Mesendoderm (in vitro differentiated cells): ENCODE data around the gene THRAP3.
A peak's percentile ranks its signal among the peaks of the same experiment; 100 is the strongest.

Experiments
- DNase-seq: peaks from one replicate; pipeline ENCODE4 v3.0.0; 2013
- H2AK5ac ChIP-seq: 2 replicates; pipeline ENCODE4 v1.6.1; 2013; ENCODE audit warnings: low read length, inconsistent platforms
- H2BK120ac ChIP-seq: 2 replicates; pipeline ENCODE4 v1.6.1; 2013; ENCODE audit warnings: low read depth, mild to moderate bottlenecking, low read length, moderate library complexity, mixed read lengths
- H2BK15ac ChIP-seq: replicated peaks from 2 replicates; pipeline ENCODE4 v1.6.1; 2013; ENCODE audit warnings: low read depth, mild to moderate bottlenecking, moderate library complexity
- H2BK5ac ChIP-seq: 2 replicates; pipeline ENCODE4 v1.6.1; 2013; ENCODE audit warnings: low read length, inconsistent platforms
- H3K18ac ChIP-seq: 2 replicates; pipeline ENCODE4 v1.6.1; 2013; ENCODE audit warnings: mild to moderate bottlenecking, low read length, mixed read lengths
- H3K23ac ChIP-seq: one replicate; pipeline ENCODE4 v1.6.1; 2013; ENCODE audit warnings: low read length
- H3K27ac ChIP-seq: 2 replicates; pipeline ENCODE4 v1.5.1; 2013; ENCODE audit warnings: low read depth, mild to moderate bottlenecking, inconsistent platforms, low read length, moderate library complexity
- H3K27me3 ChIP-seq: 2 replicates; pipeline ENCODE4 v1.6.1; 2013; ENCODE audit warnings: low read length, control low read depth, mild to moderate bottlenecking, inconsistent platforms; ENCODE audit not compliant: insufficient read depth, poor library complexity
- H3K36me3 ChIP-seq: 2 replicates; pipeline ENCODE4 v1.6.1; 2013; ENCODE audit warnings: low read length, inconsistent platforms; ENCODE audit not compliant: control insufficient read depth, insufficient read depth
- H3K4ac ChIP-seq: one replicate; pipeline ENCODE4 v1.6.1; 2013; ENCODE audit warnings: low read depth, mild to moderate bottlenecking, low read length, moderate library complexity
- H3K4me1 ChIP-seq: 2 replicates; pipeline ENCODE4 v1.6.1; 2013; ENCODE audit warnings: low read depth, low read length, inconsistent platforms; ENCODE audit not compliant: control insufficient read depth
- H3K4me2 ChIP-seq: 2 replicates; pipeline ENCODE4 v1.6.1; 2013; ENCODE audit warnings: low read length
- H3K4me3 ChIP-seq: 2 replicates; pipeline ENCODE4 v1.5.1; 2013; ENCODE audit warnings: mild to moderate bottlenecking, low read length
- H3K56ac ChIP-seq: one replicate; pipeline ENCODE4 v1.6.1; 2013; ENCODE audit warnings: low read length
- H3K79me1 ChIP-seq: 2 replicates; pipeline ENCODE4 v1.6.1; 2013; ENCODE audit warnings: low read length, inconsistent platforms
- H3K79me2 ChIP-seq: 2 replicates; pipeline ENCODE4 v1.6.1; 2013; ENCODE audit warnings: mild to moderate bottlenecking, low read length; ENCODE audit not compliant: control insufficient read depth, insufficient read depth
- H3K9ac ChIP-seq: 2 replicates; pipeline ENCODE4 v1.6.1; 2013; ENCODE audit warnings: low read length, inconsistent platforms
- H4K5ac ChIP-seq: one replicate; pipeline ENCODE4 v1.6.1; 2013; ENCODE audit warnings: low read length
- H4K8ac ChIP-seq: one replicate; pipeline ENCODE4 v1.6.1; 2013; ENCODE audit warnings: low read depth, mild to moderate bottlenecking, control low read depth, low read length, moderate library complexity
- WGBS: extraction: QIAGEN DNeasy Blood & Tissue Kit; methylation state at CpG from one replicate; pipeline ENCODE4 v1.1.7; 2013; ENCODE audit warnings: low lambda C conversion rate, missing lambda C conversion rate; ENCODE audit not compliant: insufficient coverage; ENCODE audit errors: extremely low coverage; 5-methylcytosine and 5-hydroxymethylcytosine counted together

THRAP3 gene

DNA sequence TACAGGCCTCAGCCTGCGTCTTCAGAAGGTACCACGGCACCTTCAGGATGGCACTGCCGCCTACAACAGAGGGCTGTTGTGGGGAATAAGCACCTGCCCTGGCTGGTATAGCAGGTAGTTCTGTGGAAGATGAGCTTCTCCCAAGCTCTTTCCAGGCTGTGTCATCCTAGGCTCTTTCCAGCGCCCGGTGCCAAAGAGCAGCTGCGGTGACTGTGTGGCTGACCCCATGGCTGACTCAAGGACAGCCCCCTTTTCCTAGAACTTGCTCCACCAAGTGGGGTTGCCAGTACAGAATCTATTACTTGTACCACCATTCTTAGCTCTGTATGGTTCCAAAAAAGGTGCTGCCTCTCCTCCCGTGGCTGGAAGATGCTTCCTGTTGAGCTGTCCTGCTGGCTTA, 121.1 kb downstream of the THRAP3 start:
- Histone ChIP-seq H3K18ac (no peak overlapping the region), H3K79me1 (no peaks in the 10 kb centered on the region), H4K5ac (no peak overlapping the region), H3K23ac (no peak overlapping the region), H2BK5ac (no peak overlapping the region), H3K9ac (no peak overlapping the region), H3K79me2 (no peaks in the 10 kb centered on the region), H2BK15ac (no peak overlapping the region), H2BK120ac (no peak overlapping the region), H3K36me3 (peaks cover 10% of the 10 kb centered on the region), H3K4me1 (no peaks in the 10 kb centered on the region), H3K4me2 (no peak overlapping the region), H3K27me3 (no peaks in the 10 kb centered on the region), H3K27ac (no peak overlapping the region), H2AK5ac (no peak overlapping the region), H4K8ac (no peak overlapping the region), H3K4me3 (no peak overlapping the region), H3K4ac (no peak overlapping the region), H3K56ac (no peak overlapping the region)
- DNase-seq = no peak
- no CpG with 5 or more reads among the region's 7 CpGs for WGBS

DNA sequence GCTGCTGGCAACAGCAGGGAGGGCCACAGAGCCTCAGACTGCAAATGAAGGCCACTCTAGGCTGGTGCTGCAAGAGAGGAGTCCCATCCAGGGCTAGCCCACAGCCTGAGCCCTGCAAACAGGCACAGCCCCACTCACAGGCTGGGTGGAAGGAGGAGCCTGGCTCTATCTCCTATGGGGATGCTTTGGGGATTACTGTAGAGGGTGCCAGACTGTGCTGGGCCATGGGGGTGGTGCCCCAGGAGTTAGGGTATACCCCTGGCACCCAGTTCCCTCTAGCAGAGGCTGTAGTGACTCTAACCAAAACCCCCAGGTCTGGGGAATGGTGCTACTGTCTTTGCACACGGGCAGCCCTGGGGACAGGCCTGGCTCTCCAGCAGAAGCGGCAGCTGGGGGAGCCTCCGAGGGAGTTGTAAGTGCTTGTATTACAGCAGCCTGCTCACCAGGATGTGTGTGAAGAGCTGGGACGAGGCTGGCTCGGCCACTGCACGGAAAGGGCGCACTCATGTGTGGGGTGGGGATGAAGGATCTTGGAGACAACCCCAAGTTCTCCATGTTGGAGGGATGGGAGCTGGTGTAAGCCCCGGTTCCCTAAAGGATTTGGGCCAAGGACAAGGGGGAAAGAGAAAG, 122.6 kb downstream of the THRAP3 start:
- Histone ChIP-seq H3K27me3 (no peaks in the 10 kb centered on the region), H2AK5ac (no peak overlapping the region), H4K8ac (no peak overlapping the region), H3K4me1 (no peaks in the 10 kb centered on the region), H3K4me2 (no peak overlapping the region), H2BK15ac (no peak overlapping the region), H4K5ac (no peak overlapping the region), H3K4me3 (no peak overlapping the region), H2BK120ac (no peak overlapping the region), H3K36me3 (peaks cover 10% of the 10 kb centered on the region), H3K79me2 (no peaks in the 10 kb centered on the region), H3K27ac (no peak overlapping the region), H3K4ac (no peak overlapping the region), H3K79me1 (no peaks in the 10 kb centered on the region), H3K18ac (no peak overlapping the region), H3K56ac (no peak overlapping the region), H3K23ac (no peak overlapping the region), H2BK5ac (no peak overlapping the region), H3K9ac (no peak overlapping the region)
- DNase-seq = no peak
- WGBS = no CpG with 5 or more reads among the region's 8 CpGs

DNA sequence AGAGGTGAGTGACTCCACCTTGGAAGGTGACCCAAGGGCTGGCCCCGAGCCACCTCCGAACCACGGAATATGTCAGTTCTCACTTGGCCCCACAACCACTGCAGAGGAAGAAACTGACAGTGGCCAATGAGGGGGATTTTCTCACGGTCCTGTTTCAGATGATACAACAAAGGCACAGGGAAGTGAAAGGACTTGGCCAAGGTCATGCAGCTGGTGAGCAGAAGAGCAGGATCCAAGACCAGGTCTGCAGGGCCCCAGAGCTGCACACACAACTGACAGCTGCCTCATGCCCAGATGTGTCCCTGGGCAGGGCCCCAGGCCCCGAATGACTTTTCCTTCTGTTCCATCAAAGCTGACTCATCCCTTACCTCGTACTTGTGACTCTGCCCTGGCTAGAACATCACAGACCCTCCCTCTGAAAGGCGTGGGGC, 125.0 kb downstream of the THRAP3 start:
- no peak overlapping the region for H2AK5ac ChIP-seq
- H3K27ac ChIP-seq = no peak overlapping the region
- H3K79me1 ChIP-seq = no peaks in the 10 kb centered on the region
- H3K4me1 ChIP-seq = no peaks in the 10 kb centered on the region
- no peak overlapping the region for H4K8ac ChIP-seq
- H3K23ac ChIP-seq = no peak overlapping the region
- H2BK5ac ChIP-seq = no peak overlapping the region
- no peak overlapping the region for H3K4ac ChIP-seq
- no peak overlapping the region for H3K56ac ChIP-seq
- no peak overlapping the region for H3K4me2 ChIP-seq
- no peaks in the 10 kb centered on the region for H3K79me2 ChIP-seq
- no peak for DNase-seq
- no peak overlapping the region for H2BK120ac ChIP-seq
- no peak overlapping the region for H2BK15ac ChIP-seq
- H3K36me3 ChIP-seq = peaks cover 13% of the 10 kb centered on the region
- H3K4me3 ChIP-seq = no peak overlapping the region
- no CpG with 5 or more reads among the region's 7 CpGs for WGBS
- no peak overlapping the region for H3K9ac ChIP-seq
- H4K5ac ChIP-seq = no peak overlapping the region
- H3K18ac ChIP-seq = no peak overlapping the region
- no peaks in the 10 kb centered on the region for H3K27me3 ChIP-seq

DNA sequence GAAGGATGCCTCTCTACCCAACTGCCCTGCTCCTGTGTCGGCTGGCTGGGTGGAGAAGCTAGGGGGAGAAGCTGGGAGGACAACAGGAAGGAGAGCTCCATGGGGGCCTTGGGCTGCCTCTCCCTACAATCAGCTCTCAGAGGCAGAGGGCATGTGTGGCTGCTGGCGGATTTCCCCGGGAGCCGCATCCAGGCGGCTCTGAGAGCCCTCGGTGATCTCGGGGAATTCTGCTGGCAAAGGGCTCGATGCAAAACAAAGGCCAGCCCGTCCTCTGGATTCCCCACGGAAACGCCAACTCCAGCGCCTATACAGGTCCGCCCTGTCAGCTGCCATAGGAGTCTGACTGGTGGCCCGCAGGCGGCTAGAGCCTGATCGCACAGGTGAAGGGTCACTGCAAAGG, 125.6 kb downstream of the THRAP3 start:
- no peak overlapping the region for H3K27ac ChIP-seq
- no peak overlapping the region for H3K4ac ChIP-seq
- H2BK15ac ChIP-seq = no peak overlapping the region
- no peak overlapping the region for H3K9ac ChIP-seq
- no CpG with 5 or more reads among the region's 16 CpGs for WGBS
- no peak overlapping the region for H3K4me3 ChIP-seq
- H3K56ac ChIP-seq = no peak overlapping the region
- no peaks in the 10 kb centered on the region for H3K4me1 ChIP-seq
- no peak for DNase-seq
- no peak overlapping the region for H3K4me2 ChIP-seq
- no peaks in the 10 kb centered on the region for H3K79me1 ChIP-seq
- no peak overlapping the region for H2AK5ac ChIP-seq
- no peak overlapping the region for H4K8ac ChIP-seq
- no peaks in the 10 kb centered on the region for H3K27me3 ChIP-seq
- no peak overlapping the region for H3K23ac ChIP-seq
- H3K79me2 ChIP-seq = no peaks in the 10 kb centered on the region
- no peak overlapping the region for H3K18ac ChIP-seq
- peaks cover 16% of the 10 kb centered on the region for H3K36me3 ChIP-seq
- no peak overlapping the region for H2BK5ac ChIP-seq
- no peak overlapping the region for H4K5ac ChIP-seq
- no peak overlapping the region for H2BK120ac ChIP-seq

DNA sequence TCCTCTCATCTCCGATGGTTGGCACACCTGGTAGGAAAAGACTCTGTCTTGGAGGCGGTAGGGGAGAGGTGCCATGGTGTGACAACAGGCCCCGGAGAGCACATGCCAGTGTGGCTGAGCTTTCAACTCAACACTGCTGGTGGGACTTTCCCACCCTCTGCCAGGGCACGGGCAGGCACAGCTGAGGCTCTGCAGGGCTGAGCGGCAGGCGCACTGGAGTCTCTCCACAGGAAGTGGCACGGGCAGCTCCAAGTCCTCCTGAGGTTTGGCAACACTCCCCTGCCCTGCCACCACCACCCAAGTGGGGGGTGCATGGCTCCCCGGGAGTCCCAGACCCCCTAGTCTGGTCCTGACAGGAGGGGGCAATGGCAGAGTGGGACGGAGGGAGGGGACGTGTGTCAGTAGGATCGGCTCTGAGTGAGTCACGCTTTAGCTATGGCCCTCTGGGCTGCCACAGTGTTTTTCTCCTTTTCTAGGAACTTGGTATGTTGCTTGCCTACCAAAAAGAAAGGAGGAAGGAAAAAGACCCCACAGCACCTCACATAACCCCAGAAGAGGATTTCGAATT, 126.5 kb downstream of the THRAP3 start:
- no peak overlapping the region for H2AK5ac ChIP-seq
- DNase-seq = peak; percentile 35
- no peak overlapping the region for H4K8ac ChIP-seq
- no CpG with 5 or more reads among the region's 13 CpGs for WGBS
- no peak overlapping the region for H3K4me2 ChIP-seq
- H3K4me1 ChIP-seq = no peaks in the 10 kb centered on the region
- no peak overlapping the region for H4K5ac ChIP-seq
- H3K4ac ChIP-seq = no peak overlapping the region
- H2BK5ac ChIP-seq = no peak overlapping the region
- no peak overlapping the region for H3K56ac ChIP-seq
- H3K79me1 ChIP-seq = no peaks in the 10 kb centered on the region
- no peak overlapping the region for H3K18ac ChIP-seq
- no peaks in the 10 kb centered on the region for H3K27me3 ChIP-seq
- no peak overlapping the region for H3K9ac ChIP-seq
- no peak overlapping the region for H3K27ac ChIP-seq
- H3K79me2 ChIP-seq = no peaks in the 10 kb centered on the region
- no peak overlapping the region for H3K23ac ChIP-seq
- H2BK15ac ChIP-seq = no peak overlapping the region
- H3K36me3 ChIP-seq = peaks cover 17% of the 10 kb centered on the region
- no peak overlapping the region for H3K4me3 ChIP-seq
- H2BK120ac ChIP-seq = no peak overlapping the region
